EH (cell line): Measurements from ENCODE around the gene RSPRY1.
"Not testable (repeated sequence)": the region's sequence is repeated elsewhere in the genome, so short reads cannot be mapped to it uniquely, and the experiment has no call there.

Source experiments
- DNase-seq: peaks from one replicate; pipeline ENCODE4 v3.0.0-alpha.2; 2015; ENCODE audit warnings: low read depth

The RSPRY1 gene

DNA sequence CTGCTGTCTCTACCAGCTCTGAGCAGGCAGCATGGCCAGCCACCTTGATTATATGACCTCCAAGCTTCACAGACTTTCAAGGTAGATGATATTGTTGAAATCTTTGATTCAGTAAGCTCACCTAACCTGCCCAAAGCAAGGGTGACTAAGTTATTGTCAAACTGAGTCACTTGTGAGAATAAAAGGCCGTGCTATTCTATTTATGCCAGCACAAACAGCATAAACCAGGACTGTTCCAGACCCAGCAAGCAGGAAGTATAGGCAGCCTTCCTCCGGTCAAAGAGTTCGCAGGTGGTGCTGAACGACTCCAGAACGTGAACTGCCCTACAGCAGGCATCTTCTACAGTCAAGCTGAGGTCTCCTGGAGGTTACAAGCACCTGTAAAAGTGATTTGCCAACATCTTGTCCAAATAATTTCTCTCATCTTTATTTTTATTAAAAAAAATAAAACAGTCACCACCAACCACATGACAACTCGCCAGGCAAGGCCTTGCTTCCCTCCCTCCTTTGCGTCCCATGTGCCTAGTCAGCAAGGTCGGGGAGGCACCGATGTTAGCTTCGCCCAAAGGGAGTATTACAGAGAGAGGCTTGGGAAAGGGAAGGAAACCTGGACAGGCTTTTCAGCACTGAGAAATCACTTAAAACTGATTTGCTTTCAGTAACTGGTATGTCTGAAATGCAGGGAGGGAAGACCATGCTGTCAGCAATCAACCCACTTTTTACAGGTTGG, 69.7 kb downstream of the RSPRY1 start:
- no peak for DNase-seq

DNA sequence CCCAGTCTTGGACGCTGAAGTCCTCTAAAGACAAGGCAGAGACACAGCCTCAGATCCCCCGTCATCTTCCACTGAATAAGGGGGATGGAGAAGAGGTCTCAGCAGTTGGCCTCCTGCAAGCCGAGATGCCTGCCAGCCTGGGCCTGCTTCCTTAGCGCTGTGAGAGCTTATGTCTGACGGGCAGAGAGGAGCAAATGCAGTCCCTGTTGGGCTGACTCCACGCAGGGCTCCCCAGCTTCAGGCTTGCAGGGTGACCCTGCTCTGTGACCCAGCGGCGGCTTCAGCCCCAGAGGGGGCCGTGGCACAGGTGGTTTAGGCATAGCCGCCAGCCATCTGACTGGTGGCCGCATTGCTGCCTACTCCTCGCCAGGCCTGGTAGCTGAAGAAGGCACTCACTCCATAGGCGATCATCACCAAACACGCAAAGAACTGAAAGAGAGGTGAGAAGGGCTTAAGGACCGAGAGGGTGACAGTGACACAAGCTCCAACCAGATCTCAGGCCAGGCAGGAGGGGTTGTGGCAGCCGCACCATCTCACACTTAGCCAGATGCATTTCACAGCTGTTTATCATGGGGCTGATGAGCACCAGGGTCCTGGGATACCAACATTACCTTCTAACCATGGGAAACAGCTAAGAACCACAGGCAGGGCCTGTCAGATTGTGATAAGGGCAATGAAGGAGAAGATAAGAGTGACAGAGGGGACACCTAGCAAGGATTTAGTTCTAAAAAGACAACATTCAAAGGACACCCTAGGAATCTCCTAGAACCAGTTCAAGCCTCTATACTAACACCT, 70.7 kb downstream of the RSPRY1 start:
- no peak for DNase-seq

DNA sequence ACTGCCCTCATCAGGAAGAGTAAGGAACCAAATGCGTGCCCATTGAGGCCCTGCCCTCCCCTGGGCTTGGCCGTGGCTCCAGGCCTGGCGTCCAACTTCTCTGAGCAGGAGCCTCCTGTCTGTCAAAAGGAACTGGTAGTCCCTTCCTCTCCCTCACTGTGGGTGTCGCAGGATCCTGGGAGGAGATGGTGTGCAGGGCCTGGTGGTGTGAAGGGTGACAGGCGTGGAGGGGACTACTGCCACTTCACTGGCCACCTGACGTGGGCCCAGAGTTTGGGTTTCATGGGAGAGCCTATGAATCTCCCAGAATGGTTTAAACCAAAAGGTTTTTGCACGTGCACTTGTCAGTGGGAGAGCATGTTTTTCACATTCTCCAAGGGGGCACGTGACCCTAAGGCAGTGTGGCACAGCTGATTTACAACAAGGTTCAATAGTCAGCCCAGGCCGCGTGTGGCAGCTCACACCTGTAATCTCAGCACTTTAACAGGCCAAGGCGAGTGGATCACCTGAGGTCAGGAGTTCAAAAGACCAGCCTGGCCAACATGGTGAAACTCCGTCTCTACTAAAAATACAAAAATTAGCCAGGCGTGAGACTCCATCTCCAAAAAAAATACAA, 71.4 kb downstream of the RSPRY1 start:
- DNase-seq, result no peak

DNA sequence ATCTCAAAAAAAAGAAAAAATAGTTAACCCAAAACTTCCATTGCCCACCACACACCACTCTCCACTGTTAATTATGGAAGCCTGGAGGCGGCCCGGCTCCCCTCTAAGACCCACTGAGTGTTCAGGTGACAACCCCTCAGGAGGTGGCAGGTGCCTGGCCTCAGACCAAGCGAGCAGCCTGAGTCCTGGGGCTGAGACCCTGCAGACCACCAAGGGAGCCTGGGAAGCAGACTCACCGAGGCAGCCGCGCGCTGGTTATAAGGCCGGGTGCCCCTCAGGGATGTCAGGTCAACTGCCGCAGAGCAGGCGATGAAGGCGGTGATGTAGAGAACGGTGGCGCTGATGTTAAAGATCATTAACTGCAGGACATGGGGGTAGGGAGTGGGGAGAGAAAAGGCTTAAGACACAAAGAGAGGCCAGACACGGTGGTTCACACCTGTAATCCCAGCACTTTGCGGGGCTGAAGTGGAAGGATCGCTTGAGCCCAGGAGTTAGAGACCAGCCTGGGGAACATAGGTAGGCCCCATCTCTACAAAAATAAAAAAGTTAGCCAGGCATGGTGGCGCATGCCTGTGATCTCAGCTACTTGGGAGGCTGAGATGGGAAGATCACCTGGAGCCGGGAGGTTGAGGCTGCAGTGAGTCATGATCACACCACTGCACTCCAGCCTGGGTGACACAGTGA, 72.2 kb downstream of the RSPRY1 start:
- no peak for DNase-seq

DNA sequence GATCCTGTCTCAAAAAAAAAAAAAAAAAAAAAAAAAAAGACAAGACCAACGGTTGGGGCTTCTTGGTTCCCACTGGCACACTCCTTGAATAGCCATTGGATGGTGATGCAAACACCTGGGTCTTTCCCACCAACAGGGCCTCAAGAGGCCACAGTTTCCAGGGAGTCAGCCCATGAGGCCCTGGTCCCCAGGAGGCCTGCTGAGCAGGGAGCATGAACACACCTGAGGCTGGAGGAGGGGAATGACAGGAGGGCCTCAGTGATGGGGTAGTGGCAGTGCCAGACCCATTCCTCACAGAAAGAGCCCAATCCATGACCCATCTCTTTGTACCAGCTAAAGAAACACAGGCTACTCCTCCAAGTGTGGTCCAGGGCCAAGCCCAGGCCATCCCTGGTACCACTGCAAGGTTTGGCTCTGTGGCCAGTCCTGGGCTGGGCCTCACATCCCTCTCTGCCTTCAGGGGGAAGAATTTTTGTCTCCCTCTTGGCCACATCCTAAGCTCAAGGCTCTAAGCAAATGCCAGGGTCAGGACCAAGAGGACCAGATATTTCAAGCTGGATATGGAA, 72.9 kb downstream of the RSPRY1 start:
- DNase-seq, result no peak

DNA sequence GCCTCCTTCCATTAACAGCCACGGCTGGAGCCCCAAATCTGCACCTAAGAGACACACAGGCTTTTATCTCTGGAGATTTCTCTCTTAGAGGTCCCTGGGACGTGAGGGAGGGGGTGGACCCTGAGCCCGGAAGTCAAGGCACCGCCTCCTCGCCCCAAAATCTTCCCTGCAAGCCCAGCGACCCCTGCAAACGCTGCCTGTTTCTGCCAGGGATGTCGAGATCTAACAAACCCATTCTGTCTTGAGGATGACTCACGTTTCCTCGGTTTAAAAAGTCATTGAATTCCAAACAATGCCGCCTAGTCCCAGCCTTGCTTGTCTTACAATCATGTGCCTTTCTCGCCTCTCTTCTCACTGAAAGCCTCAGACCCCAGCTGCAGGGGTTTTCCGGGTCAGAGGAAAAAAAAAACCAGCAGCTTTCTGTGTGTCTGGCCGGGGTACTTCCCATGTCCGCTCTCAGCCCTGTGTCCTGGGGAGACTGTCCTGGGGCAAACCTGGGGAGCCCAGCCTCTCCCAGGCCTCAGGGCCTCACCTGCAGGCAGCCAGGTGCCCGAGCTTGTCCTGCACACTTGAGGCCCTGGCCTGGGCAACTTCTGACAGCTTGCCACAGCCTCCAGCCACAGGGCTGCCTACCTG, 74.3 kb downstream of the RSPRY1 start:
- peak; percentile 75 for DNase-seq

DNA sequence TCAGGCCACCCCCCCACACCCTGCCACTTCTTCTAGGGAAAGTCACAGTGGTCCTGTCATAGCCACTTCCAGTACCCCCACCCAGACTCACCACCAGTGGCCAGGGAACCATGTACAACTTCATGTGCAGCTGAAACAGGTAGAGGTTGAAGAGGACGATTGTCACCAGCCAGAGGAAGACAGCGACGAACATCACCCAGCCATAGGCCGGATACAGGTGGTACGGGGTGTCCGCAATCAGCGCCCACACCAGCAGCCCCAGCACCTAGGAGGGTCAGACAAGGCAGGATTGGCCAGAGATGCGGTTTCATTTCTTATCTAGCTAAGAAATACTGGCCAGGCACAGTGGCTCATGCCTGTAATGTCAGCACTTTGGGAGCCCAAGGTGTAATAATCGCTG, 75.7 kb downstream of the RSPRY1 start:
- DNase-seq, result no peak

DNA sequence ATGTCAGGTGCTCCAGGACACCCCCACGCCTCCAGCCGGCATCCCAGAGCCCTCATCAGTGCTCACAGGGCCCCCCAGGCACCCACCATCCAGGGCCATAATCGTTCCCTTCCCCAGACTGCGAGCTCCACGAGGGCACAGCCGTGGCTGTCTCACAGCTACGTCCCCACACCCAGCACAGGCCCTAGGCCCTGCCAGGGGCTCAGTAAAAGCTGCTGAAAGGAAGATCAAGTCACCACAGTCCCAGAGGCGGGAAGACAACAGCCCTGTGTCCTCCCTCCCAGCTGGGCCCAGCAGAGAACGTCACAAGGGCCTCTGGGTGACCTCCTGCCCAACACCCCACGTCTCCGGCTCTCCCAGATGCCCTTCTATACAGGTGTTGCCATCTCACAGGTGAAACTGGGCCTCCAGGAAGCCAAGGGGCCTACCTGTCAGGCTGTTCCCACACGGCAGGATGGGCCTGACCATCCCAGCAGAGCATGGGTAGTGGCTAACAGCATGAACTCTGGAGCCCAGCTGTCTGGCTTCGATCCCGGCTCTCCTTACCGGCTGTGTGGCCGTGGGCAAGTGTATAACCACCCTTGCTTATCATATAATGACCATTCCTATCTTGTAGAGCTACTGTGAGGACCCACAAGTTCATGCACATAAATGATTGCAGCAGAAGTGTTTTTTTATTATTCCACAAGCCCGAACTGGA, 76.9 kb downstream of the RSPRY1 start:
- DNase-seq, result no peak

DNA sequence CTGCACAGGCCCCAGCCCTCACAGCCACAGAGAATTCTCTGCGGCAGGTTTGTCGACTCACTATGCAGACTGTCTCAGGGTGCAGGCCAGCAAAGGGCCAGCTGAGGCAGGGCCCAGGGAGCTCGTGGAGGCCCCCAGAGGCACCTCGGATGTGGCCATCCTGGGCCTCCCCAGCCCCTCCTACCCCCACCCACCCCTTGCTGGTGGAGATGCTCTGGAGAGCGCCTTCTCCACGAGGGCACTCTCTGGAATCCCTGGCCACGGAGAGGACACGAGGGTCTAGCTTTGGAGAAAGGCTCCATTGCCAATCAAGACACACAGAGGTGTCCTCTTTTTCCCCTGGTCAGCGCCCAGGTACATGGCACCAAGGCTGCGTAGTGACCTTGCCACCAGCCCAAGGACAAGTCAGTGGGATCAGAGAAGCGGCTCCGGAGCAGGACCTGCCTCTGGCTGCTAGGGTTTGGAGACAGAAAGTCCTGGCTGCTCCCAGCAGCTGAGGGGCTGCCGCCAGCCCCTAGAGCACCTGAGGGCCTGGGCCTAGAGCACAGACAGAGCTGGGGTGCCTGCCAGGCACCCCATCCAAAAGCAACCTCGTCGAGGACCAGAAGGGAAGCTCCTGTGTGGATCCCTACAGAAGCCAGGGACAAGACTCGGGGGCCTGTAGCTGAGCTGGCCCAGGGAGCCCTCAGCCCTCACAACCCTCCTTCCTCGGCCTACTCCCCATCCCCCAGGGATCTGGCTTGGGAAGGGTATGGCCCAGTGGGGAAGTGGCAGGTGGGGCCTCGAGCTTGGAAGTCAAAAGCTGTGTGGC, 77.6 kb downstream of the RSPRY1 start:
- DNase-seq, result no peak

DNA sequence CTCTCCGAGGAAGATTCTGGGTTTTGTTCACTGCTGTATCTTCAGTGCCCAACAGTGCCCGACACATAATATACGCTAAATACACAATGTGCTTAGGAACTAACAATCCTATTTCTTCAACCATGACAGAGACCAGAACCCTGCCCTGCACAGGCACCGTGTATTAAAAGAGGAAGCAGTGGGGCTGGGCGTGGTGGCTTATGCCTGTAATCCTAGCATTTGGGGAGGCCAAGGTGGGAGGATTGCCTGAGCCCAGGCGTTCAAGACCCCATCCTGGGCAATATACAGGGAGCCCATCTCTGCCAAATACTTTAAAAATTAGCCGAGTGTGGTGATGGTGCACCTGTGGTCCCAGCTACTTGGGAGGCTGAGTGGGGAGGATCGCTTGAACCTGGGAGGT, 78.3 kb downstream of the RSPRY1 start:
- no peak for DNase-seq

DNA sequence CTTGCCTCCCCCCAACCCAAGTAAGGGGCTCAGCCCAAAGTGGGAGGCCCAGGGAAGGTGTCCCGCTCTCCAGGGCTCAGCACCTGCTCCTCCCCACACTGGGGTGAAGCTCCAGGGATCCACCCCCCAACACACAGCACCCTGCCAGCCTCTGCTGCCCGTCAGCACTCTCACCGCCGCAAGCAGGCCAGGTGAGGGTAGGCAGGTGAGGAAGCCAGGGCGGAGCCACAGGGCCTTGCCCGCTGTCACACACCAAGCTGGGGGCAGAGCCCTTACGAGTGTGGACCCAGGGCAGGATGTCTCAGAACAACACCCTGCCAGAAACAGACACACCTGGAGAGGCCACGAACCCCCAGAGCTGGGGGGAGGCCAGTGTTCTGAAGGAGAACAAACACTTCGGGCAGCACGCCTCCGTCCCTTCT, 78.8 kb downstream of the RSPRY1 start:
- DNase-seq, result no peak

DNA sequence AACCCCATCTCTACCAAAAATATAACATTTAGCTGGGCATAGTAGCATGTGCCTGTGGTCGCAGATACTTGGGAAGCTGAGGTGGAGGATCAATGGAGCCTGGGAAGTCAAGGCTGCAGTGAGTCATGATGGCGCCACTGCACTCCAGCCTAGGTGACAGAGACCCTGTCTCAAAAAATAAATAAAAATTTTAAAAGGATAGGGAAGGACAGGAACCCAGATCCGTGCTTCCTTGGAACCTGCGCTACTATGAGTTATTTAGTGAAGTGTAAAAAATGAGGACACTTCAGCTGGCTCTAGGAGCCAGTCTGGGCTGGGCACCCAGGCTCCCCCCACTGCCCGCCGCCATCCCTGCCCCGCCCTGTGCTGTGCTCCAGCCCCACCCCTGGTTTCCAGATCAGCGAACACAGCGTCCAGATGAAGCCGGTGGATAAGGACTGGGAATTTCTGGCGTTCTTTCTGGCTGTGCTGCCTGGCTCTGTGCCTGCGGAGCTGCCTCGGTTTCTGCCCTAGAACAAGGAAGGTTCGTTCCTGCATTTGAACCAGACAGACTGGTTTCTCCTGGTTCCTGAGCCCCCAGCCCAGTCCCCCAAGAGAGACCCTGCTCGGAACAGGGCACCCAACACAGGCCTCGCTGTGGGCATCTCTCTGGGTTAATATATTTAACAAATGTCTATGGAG, 79.9 kb downstream of the RSPRY1 start:
- DNase-seq, result peak; percentile 45

DNA sequence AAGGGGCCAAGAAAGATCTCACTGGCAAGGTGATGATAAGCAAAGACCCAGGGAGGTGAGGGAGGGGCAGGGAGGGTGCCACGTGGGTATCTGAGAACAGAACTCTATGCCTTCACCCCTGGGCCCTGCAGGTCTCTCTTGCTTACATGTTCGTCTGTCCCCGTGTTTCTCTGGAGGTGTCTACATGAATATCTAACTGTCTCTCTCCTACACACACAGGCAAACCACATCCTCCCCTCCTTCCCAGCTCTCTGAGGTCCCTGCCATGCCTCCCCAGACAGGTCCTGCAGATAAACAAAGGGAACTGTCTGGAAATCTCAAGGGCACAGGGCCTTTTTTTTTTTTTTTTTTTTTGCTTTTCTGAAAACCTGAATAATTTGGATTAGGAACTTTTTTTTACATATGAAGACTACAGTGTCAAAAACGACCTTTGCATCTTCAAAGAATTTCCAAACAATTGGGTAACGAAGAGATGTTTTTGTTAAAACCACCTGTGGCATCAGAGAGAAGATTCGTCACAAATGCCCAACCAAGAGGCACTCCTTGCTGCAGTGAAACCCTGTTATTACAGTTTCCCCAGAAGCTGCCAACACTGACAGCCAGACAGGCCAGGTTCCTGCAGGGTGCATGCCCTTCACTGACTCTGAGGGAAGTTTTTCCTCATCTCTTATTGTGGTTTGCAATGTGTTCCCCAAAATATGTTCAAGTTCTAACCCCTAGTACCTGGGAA, 80.6 kb downstream of the RSPRY1 start:
- no peak for DNase-seq

DNA sequence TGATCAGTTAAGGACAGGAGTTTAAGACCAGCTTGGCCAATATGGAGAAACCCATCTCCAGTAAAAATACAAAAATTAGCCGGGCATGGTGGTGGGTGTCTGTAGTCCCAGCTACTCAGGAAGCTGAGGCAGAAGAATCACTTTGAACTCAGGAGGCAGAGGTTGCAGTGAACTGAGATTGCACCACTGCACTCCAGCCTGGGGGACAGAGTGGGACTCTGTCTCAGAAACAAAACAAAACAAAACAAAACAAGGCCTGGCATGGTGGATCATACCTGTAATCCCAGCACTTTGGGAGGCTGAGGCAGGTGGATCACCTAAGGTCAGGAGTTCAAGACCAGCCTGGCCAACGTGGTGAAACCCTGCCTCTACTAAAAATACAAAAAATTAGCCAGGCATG, 81.2 kb downstream of the RSPRY1 start:
- not testable (repeated sequence) for DNase-seq

DNA sequence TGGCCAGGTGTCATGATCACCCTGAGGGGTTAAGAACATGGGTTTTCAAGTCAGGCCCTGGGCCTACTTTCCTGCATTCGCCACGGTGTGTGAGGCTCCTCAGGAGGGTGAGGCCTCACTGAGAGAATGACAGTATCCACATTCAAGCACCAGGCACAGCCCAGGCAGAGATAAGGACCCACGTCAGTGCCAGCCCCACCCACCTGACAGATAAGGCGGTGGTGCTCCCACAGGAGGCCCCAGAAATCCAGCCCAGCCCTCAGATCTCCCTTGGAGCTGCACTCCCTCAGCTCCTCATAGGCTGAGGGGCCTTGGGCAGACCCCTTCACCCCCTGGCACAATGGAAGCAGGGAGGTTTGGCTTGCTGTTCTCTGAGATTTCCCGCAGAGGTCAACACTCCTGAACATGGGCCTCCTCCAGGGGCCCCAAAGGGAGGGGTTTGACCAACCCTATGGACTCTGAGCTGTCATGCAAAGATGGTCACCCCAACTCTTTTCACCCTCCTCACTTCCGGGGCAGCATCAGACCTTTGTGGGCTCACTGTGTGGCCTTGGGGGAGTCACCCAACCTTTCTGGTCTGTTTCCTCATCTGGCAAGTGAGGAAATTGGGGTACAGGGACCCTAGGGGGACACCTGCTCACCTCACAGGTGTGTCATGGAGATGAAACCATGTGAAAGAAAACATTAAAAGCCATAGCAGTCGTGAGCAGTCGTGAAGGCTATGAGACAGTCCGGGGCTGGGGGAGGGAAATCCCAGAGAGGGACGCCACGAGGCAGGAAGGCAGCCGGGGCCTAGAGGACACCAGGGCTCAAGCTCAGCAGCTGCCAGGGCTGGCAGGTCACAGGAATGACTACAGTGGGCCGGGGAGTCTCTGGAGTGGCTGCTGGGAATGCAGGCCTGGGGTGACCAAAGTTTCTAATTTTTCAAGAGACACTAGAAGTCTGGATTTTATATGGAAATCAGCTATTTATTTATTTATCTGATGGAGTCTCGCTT, 83.0 kb downstream of the RSPRY1 start:
- no peak for DNase-seq

DNA sequence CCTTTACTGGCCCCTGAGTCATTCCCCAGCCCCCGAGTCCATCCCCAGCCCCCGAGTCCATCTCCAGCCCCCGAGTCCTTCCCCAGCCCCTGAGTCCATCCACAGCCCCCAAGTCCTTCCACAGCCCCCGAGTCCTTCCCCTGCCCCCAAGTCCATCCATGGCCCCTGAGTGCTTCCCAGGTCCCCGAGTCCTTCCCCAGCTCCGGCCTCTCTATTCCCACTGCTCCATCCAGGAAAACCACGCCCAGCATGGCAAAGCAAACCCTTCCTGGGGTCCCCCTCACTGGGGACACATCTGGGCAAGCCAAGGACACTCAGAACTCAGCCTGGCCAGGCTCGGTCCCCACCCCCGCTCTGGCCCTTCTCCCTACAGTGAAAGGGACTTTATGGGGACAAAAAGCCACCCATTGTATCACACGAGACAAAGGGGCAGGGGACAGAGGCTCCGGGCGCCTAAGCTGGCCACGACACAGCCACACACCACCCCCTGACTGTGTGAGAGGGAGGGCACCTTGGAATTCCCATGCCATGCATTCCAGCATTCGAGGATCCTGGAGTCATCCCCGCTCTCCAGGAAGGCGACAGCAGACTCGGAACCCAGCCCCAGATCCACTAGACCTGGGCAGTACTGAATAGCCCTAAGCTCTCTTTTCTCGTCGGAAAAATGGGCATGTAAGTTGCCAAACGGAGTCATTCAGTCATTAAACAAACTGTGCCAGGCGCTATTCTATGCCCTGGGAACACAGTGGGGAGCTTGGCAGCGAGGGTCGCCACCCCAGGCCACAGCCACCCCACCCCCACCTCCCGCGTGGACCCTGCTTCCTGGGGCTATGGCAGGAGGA, 84.3 kb downstream of the RSPRY1 start:
- no peak for DNase-seq

DNA sequence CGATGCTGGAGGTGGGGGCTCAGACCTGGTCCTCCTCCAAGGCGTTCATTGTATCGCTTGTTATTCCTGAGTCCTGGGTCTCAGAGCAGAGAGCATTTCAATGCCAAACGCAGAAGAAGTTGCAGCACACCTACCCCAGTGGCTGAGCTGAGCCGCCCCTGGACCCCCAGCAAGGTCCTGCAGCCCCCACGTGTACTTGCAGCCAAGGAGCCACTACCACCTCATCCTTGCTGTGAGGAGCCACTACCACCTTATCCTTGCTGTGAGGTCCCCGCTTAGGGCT, 84.9 kb downstream of the RSPRY1 start:
- DNase-seq, result no peak
